GM12891 (cell line): ENCODE results near the gene CD48.
"Not testable (repeated sequence)": the region's sequence is repeated elsewhere in the genome, so short reads cannot be mapped to it uniquely, and the experiment has no call there.

Experiments
- DNase-seq: peaks from one replicate; pipeline ENCODE4 v3.0.0; 2011; ENCODE audit warnings: low spot score; ENCODE audit not compliant: insufficient read length
- FAIRE-seq: peaks from 2 replicates; lab custom pipeline; 2011; peaks lifted over from hg19 to GRCh38; lab: Jason Lieb, UNC
- PAX5 ChIP-seq: IDR thresholded peaks from 2 replicates; pipeline ENCODE4 v1.6.1; 2011; ENCODE audit warnings: low read length, moderate library complexity, mild to moderate bottlenecking; ENCODE audit not compliant: insufficient read depth, severe bottlenecking
- POLR2A ChIP-seq: IDR thresholded peaks from 2 replicates; pipeline ENCODE4 v1.6.1; 2011; ENCODE audit warnings: low read depth, low read length, control low read depth
- POLR2AphosphoS5 ChIP-seq: IDR thresholded peaks from 2 replicates; pipeline ENCODE4 v1.6.1; 2011; ENCODE audit warnings: low read depth, low read length, control low read depth
- POU2F2 ChIP-seq: IDR thresholded peaks from 2 replicates; pipeline ENCODE4 v1.6.1; 2011; ENCODE audit warnings: low read depth, mild to moderate bottlenecking, control low read depth, low read length, moderate library complexity
- SPI1 ChIP-seq: IDR thresholded peaks from 2 replicates; pipeline ENCODE4 v1.6.1; 2011; ENCODE audit warnings: low read depth, low read length, control low read depth
- TAF1 ChIP-seq: IDR thresholded peaks from 2 replicates; pipeline ENCODE4 v1.6.1; 2011; ENCODE audit warnings: low read depth, low read length, control low read depth

The CD48 gene

DNA sequence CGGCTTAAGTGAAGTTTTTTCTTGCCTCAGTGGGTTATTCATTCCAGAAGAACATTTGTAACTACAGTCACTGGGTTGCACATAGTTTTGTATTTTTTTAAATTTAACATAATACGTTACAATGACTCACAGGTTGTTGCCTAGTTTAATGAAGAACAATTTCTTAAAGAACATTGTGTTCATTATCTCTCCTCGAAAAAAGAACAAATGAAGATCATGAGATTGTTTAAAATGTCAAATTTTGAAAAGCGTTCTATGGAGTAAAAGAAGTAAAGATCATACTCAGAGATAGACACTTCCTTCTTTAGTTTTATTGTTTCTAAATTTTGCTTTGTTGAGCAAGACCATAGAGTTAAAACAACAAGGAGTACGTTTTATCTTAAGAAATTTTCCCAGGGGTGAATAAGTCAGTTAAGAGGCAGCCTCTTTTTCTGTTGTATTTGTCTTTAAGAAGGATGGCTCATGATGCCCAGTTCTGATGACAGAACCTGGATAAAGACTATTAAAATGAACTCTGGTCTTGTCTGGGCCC is 54.3 kb downstream of the CD48 start:
- TF ChIP-seq POU2F2 (no peak), POLR2A (no peak), PAX5 (no peak), TAF1 (no peak), POLR2AphosphoS5 (no peak), SPI1 (no peak)
- no peak for DNase-seq
- peak; percentile 13 for FAIRE-seq

DNA sequence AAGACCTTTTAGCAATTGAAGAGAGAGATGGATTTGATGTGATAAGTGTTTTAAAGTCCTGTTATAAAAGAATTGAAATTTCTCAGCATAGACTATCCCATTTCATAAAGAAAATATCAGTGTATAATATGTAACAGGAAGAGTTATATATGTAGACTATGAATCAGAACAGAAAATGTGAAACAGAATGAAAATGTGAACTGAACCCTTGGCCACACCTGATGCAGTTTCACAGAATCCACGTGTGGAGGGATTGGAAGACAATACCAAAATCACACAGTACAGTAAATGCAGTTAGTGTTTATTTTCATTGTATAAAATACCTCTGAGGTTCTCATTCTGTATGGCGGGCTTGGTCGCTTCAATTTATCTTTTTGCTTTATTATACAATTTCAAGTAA is 54.9 kb downstream of the CD48 start:
- TF ChIP-seq PAX5 = no peak
- TF ChIP-seq POLR2A = no peak
- TF ChIP-seq TAF1 = no peak
- TF ChIP-seq POU2F2 = no peak
- no peak for TF ChIP-seq SPI1
- TF ChIP-seq POLR2AphosphoS5 = no peak
- FAIRE-seq = peak; percentile 73
- no peak for DNase-seq

DNA sequence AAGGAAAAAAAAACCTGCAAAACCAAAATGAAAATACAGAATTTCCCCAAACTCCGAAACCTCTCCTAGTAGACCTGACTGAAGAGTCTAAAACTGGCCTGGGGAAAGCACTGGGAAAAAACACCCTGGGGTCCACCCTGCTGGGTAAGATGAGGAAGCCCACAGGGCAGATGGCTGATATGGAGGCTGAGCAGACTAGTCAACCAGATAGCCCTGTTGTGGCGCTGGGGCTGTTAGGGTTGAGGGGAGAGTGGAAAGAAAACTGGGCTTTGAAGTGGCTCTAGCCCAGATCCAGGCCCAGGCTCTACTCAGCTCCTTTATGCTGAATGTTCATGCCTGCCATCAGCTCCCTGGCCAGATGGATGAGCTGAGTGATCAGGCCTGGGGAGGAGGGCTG is 58.0 kb downstream of the CD48 start:
- FAIRE-seq (no peak), DNase-seq (no peak)
- peak; percentile 34; the same call in 1 of the 2 replicates for TF ChIP-seq SPI1
- TF ChIP-seq PAX5 = no peak

DNA sequence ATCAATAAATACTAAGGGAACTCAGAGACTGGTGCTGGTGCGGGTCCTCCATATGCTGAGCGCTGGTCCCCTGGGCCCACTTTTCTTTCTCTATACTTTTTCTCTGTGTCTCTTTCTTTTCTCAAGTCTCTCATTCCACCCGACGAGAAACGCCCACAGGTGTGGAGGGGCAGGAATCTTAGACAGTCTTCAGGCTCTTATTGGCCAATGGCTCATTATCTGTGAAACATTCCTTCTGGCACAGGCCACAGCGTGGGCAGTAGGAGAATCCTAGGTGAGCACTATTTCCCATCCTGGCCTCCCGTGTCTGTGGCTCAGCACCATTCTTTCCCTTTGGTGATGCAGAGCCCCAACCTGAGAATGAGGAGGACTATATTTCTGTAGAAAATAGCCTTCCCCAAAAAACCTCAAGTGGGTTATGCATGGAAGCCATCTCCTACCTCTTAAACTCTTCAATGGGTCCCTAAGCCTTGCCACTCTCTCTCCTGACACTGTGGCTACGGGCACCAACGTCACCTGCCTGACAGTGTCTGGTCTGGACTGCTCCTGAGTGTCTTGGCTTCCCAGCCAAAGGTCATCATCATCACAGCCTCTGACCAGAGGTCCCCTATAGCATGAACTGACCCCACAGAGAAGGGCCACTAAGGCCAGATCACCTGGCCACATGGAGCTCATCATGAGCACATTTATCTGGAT is 58.5 kb downstream of the CD48 start:
- TF ChIP-seq SPI1 (no peak), POU2F2 (no peak), PAX5 (no peak)
- no peak for DNase-seq
- FAIRE-seq = peak; percentile 78

DNA sequence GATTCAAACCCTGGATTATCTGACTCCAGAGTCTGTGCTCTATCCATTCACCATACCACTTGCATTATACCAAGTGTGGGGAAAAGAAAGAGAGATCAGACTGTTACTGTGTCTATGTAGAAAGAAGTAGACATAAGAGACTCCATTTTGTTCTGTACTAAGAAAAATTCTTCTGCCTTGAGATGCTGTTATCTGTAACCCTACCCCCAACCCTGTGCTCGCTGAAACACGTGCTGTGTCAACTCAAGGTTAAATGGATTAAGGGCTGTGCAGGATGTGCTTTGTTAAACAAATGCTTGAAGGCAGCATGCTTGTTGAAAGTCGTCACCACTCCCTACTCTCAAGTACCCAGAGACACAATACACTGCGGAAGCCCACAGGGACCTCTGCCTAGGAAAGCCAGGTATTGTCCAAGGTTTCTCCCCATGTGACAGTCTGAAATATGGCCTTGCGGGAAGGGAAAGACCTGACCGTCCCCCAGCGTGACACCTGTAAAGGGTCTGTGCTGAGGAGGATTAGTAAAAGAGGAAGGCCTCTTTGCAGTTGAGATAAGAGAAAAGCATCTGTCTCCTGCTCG is 59.5 kb downstream of the CD48 start:
- DNase-seq, FAIRE-seq: not testable (repeated sequence)

DNA sequence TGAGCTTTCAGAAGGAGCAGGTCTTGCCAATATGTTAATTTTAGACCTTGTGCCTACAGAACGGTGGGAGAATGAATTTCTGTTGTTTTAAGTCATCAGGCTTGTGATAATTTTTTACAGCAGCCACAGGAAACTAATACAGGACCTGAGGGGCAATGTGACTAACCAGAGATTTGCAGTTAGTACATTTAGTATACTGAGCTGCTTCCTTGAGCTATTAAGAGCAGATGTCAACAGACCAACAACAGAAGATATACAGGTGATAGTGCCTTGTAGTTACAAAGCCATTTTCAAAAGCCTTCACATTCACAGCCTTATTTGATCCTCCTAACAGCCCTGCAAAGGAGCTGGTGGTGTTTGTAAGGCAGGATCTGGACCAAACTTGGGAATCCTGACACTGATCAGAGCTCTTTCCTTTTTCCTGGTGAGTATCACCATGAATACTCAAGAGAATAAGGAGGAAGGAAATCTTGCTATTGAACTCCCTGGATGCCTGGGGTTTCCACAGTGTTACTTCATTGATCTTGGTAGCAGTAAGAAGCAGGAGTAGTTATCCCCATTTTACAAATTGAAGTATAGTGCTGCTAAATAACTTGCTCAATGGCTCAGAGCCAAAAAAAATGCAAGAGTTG is 60.1 kb downstream of the CD48 start:
- peak; percentile 85 for FAIRE-seq
- no peak for DNase-seq
- TF ChIP-seq PAX5 = no peak
- TF ChIP-seq POLR2AphosphoS5 = no peak
- TF ChIP-seq SPI1 = no peak
- TF ChIP-seq POLR2A = no peak
- no peak for TF ChIP-seq TAF1
- TF ChIP-seq POU2F2 = no peak

More for the DNA sequence above, 59.5 kb downstream of the CD48 start:
- TF ChIP-seq SPI1 = peak; percentile 60

DNA sequence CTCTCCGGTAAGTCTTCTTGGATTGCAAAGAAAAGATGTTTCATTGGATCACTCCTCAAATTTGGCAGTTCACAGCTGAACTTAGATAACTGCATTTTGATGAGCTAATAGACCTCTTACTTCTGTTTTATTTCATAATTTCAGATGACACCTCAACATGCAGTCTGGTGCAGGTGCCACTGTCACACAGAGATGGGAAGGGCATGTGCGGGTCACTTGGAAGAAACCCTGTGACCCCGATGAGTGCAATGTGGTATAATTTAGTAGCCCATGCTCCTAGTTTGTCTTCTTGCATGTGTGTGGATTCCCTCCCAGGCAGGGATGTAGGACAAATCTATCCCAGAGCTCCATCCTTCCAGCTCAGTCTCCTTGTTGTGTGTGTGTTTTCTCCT is 64.3 kb downstream of the CD48 start:
- no peak for TF ChIP-seq PAX5
- TF ChIP-seq SPI1 = no peak
- no peak for TF ChIP-seq POLR2A
- no peak for TF ChIP-seq TAF1
- TF ChIP-seq POU2F2 = no peak
- no peak for DNase-seq
- FAIRE-seq = no peak

DNA sequence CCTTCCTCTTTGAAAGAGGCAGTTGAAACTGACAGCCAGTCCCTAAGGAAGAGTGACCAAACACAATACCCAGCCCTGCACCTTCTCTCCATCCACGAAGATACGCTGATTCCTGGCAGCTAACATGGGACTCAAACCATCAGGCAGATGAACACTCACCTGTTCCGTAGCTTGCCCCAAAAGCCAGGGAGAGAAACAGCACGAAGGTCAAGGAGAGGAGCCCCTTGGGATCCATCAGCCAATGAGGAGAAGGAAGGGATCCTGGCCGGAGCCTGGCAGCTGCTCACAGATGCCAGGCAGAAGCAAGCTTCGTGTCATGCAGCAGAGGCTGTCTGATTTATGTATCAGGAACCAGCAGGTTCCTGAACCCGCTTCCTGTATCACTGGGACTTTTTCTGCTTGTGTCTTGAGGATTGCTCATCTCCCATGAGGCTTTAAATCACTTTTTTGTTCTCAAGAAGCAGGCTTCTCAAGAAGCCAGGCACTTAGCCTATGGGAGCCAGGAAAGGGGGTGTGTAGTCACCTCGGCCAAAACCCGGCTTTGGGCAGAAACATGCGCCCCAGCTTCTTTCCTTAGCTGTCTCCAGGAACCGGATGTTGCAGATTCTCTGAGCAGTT is 64.8 kb downstream of the CD48 start, which contains the start of gene SLAMF1:
Gene SLAMF1 (minus strand): TSS at position 334 of the 618 bp plus-strand sequence. CDS start 99 bp downstream, at position 235.
- no peak for TF ChIP-seq SPI1
- peak; percentile 77 for TF ChIP-seq POLR2AphosphoS5
- no peak for TF ChIP-seq PAX5
- TF ChIP-seq POLR2A = peak; percentile 87
- no peak; the same call in 1 of the 2 replicates for TF ChIP-seq POU2F2
- TF ChIP-seq TAF1 = peak; percentile 41; the same call in 1 of the 2 replicates
- peak; percentile 91 for FAIRE-seq
- DNase-seq = no peak

DNA sequence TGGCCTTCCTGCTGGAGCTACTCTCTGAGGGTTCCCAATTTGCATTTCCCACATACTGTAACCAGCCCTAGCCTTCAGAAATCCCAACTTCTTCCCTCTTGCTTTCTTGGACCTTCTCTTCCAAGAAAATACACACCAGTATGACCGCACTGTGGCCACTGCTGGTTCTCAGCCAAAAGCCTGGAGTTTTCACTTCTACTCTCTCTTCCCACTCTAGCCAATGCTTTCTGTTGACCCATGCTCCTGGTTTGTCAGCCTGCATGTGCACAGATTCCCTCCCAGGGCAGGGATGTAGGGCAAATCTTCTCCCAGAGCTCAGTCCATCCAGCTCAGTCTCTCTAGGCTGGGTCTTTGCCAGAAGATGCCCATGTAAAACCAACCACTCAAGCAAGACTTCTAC is 65.4 kb downstream of the CD48 start:
- FAIRE-seq = no peak

More for the DNA sequence above, 65.4 kb downstream of the CD48 start:
- no peak for TF ChIP-seq PAX5
- TF ChIP-seq POLR2A = no peak
- TF ChIP-seq SPI1 = no peak
- TF ChIP-seq TAF1 = no peak
- no peak for TF ChIP-seq POU2F2
- no peak for TF ChIP-seq POLR2AphosphoS5
- no peak for DNase-seq
